ENCODE measurements around the gene IL22. TPM values are rescaled to one million over a fixed set of nuclear protein-coding genes. Genes with fewer than 3 reads are reported as not detected.

Gene IL22
- total RNA-seq, 3 donors from 2014 or later, result not detected

DNA sequence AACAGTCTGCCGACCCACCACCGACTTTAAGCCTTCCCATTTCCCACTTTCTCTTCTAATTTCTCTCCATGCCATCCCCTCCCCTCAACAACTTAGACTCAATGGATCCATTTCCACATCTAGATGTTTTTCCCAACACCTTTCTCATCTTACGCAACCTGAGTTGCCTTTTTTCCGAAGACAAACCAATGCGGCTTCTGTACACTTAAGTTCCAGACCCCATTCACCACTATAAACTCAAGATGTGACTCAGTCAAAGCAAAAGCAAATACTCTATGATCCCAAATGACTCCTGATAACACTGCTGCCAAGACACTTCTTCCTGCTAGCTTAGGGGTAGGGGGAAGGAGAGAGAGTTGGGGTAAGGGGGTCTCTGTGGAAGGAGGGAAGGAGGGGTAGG is 1.3 kb downstream of the IL22 start:
- intact Hi-C loops (cut with DNase I, micrococcal nuclease), result no loop called here

DNA sequence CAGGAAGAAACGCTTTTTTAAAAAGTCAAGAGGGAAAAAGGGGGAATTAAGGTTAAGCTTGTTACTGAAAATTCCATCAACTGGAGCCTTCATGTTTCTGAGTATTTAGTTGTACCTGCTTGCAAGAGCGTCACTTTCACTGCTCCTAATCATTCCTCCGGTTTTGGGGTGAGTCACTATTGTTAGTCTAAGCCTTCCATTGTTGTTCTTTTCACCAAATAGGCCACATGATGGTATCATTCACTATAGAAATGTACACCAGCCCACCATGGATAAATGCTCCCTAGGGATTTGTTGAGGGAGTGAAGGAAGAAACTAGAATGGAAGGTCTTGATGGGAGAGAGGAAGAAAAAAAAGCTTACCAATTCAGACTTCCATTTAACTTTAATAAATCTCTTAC is 3.0 kb downstream of the IL22 start:
- DNase-seq (no peak), ATAC-seq (no peak)
- H3K4me1 ChIP-seq (ENCODE audit: low read depth), result no peaks in the 10 kb centered on the region
- H3K9me3 ChIP-seq, result no peaks in the 10 kb centered on the region
- intact Hi-C loops (cut with DNase I, micrococcal nuclease), result no loop called here
- no peak overlapping the region for H3K4me3 ChIP-seq
- H3K36me3 ChIP-seq (ENCODE audit: low read depth), result no peaks in the 10 kb centered on the region
- no peak for TF ChIP-seq CTCF (IDR thresholded peaks at IDR 0.05)

More for the DNA sequence above, 1.3 kb downstream of the IL22 start:
- Histone ChIP-seq H3K4me1 (ENCODE audit: low read depth) (no peaks in the 10 kb centered on the region), H3K9me3 (no peaks in the 10 kb centered on the region), H3K36me3 (ENCODE audit: low read depth) (no peaks in the 10 kb centered on the region), H3K4me3 (no peak overlapping the region)
- DNase-seq (no peak), ATAC-seq (no peak)
- TF ChIP-seq CTCF (IDR thresholded peaks at IDR 0.05), result no peak

- Histone ChIP-seq H3K4me3 (no peak overlapping the region), H3K9me3 (no peaks in the 10 kb centered on the region), H3K36me3 (ENCODE audit: low read depth) (no peaks in the 10 kb centered on the region), H3K4me1 (ENCODE audit: low read depth) (no peaks in the 10 kb centered on the region)
- intact Hi-C loops (cut with DNase I, micrococcal nuclease), result no loop called here
- no peak for DNase-seq
- TF ChIP-seq CTCF (IDR thresholded peaks at IDR 0.05), result no peak
- no peak for ATAC-seq
These were observed 5.6 kb downstream of the IL22 start for GRCh38 chr12:68247785-68248184.

- TF ChIP-seq CTCF (IDR thresholded peaks at IDR 0.05), result no peak
- intact Hi-C loops (cut with DNase I, micrococcal nuclease), result no loop called here
- Histone ChIP-seq H3K4me3 (no peak overlapping the region), H3K4me1 (ENCODE audit: low read depth) (no peaks in the 10 kb centered on the region), H3K9me3 (no peaks in the 10 kb centered on the region), H3K36me3 (ENCODE audit: low read depth) (no peaks in the 10 kb centered on the region)
- ATAC-seq (no peak), DNase-seq (no peak)
These were observed 7.1 kb downstream of the IL22 start for GRCh38 chr12:68246350-68246749.

- no peak overlapping the region for H3K4me3 ChIP-seq
- no peaks in the 10 kb centered on the region for H3K9me3 ChIP-seq
- peaks cover 8% of the 10 kb centered on the region for H3K4me1 ChIP-seq (ENCODE audit: low read depth)
- no peak for TF ChIP-seq CTCF (IDR thresholded peaks at IDR 0.05)
- intact Hi-C loops (cut with DNase I, micrococcal nuclease), result no loop called here
- no peaks in the 10 kb centered on the region for H3K36me3 ChIP-seq (ENCODE audit: low read depth)
- ATAC-seq (no peak), DNase-seq (no peak)
These were observed 8.0 kb downstream of the IL22 start for GRCh38 chr12:68245180-68246021.

Data from mucosa of descending colon (tissue), 3 donors.